CD4-positive, alpha-beta T cell treated with Interferon gamma for 1 hour (primary cell): ENCODE results near the gene ROPN1L.
"Not testable (repeated sequence)": the region's sequence is repeated elsewhere in the genome, so short reads cannot be mapped to it uniquely, and the experiment has no call there.

Experiments used
- DNase-seq: peaks from one replicate; pipeline ENCODE4 v3.0.0-alpha.2; 2020

Gene ROPN1L

GRCh38 chr5:10480237-10480985 is 38.7 kb downstream of the ROPN1L start:
- no peak for DNase-seq

GRCh38 chr5:10481241-10481935 is 39.7 kb downstream of the ROPN1L start:
- no peak for DNase-seq

GRCh38 chr5:10482791-10483530 is 41.3 kb downstream of the ROPN1L start:
- DNase-seq, result no peak

DNA sequence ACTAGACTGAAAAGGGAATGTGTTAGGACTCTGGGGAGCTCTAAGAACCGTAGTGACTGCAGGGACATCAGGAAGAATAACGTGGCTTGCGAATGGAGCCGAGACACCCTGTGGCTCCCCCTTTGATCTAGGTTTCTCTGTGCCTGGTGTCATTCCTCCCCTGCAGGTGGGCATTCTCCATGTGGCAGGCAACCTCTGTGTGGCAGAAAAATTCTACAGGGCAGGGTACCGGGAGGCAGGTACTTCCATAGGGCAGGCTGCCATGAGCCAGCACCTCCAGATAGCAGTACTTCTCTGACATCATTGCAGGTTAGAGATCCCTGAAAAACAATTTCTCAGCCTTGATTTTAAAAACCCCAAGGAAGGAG is 43.1 kb downstream of the ROPN1L start:
- DNase-seq, result no peak

- DNase-seq, result no peak
Measured at GRCh38 chr5:10485142-10485795, 43.6 kb downstream of the ROPN1L start.

GRCh38 chr5:10485897-10486296 is 44.2 kb downstream of the ROPN1L start:
- DNase-seq, result no peak

DNA sequence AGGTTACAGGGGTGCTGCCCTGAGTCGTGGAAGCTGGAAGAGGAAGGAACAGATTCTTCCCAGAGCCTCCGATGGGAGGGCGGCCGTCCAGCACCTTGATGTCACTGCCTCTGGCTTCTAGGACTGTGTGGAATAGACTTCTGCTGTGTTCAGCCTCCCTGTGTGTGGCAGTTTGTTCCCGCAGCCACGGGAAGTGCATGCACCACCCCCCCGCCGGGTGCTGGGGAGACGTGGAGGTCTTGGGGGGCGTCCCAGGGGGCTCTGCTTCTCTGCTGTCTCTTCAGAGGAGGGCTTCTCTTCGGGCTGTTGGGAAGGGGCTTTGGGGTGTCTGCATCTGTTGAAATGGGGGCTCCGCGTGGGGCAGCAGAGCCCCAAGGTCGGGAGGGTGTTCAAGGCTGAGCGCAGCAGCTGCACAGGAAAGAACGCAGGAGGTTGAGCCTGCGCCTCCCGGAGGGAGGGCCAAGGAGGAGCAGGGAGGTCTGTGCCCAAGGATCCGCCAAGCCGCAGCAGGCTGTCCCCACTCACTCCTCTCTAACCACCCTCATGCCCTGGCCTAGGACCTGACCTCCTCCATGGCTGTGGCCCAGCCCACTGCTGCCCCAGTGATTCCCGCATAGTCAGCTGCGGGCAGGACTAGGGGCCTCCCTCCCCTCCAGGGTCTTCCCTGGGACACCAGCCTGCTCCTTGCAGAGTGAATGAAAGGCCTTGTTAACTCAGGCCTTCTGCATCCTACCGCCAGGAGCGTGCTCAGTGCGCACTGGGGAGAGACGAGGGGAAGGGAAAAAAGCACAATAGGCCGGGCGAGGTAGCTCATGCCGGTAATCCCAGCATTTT is 45.0 kb downstream of the ROPN1L start:
- no peak for DNase-seq

GRCh38 chr5:10488144-10488543 is 46.5 kb downstream of the ROPN1L start:
- DNase-seq, result no peak

DNA sequence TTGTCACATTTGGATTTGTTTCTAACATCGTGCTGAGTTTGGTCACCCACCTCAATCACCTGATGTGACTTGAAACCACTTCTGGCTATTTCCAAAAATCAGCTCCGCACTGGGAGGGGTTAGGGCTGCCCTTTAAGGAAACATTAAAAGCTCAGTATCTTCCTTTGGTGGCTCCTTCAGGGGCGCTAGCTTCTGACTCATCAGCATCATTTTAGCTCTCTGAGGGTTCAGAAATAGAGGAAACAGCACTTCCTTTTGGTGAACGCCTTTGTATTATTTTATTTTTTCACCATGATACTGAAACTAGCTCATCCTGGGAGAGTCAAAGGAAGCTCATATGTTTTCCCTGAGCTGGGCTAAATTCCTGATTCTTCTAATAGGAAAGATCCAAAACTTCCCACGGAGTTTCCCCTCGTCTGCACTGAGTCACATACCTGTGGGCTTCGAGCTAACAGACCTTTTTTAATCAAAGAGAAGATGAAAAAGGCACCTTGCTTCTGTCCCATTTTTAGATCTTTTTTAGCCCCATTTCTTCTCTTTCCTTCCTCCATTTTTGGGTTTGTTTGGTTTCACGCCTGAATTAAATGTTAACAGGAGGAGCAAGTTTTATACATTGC is 48.2 kb downstream of the ROPN1L start:
- DNase-seq, result peak; percentile 26

- DNase-seq, result no peak
Measured at GRCh38 chr5:10490927-10491672, 49.4 kb downstream of the ROPN1L start.

DNA sequence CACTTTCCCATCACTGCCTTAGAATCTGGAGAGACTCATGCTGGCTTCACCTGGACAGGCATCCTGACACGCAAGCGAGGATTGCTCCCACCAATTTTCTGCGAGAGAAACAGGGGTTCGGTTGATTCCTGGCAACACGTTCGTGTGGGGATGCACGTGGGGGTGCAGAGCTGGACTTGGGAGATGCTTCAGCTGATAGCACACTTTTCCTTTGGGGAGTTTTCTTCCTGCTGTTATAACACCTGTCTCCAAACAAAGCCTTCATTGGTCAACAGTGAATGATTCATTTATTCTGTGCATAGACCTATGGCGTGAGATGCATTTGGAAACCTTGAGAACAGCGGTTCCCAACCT is 50.0 kb downstream of the ROPN1L start:
- no peak for DNase-seq

DNA sequence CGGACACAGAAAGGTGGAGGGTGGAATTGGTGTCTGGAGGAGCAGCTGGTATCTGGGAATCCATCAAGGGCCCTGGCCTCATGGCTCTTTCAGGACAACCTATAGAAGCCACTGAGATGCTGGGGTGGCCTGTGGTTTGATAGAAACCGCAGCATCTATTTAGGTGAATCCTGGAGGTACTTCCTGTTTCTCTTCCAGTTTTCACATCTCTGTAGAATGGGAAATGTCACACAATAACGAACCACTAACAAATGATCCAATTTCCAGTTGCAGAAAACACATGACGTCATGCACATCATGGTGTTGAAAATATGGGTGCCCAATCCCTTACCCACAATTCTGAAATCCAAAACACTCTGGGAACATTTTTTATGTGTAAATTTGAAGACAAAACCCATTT is 52.2 kb downstream of the ROPN1L start:
- DNase-seq, result no peak

- DNase-seq, result not testable (repeated sequence)
Measured at GRCh38 chr5:10494497-10494896, 52.8 kb downstream of the ROPN1L start.

DNA sequence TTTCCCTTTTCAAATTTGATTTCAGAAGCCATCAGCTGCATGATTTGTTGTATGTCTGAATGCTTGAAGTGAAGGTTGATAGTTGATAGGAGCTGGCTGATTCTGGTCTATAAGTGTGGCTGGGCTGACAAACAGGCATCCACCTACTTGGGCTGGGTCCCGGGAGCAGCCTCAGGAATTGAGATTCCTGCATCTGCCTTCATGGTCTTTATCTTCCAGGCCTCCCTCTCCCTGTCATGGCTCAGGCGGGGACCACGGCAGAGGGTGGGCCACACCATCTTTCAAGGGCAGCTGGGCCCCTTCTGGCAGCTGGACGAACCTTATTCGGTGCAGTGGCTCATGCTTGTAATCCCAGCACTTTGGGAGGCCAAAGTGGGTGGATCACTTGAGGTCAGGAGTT is 55.9 kb downstream of the ROPN1L start:
- DNase-seq, result no peak

DNA sequence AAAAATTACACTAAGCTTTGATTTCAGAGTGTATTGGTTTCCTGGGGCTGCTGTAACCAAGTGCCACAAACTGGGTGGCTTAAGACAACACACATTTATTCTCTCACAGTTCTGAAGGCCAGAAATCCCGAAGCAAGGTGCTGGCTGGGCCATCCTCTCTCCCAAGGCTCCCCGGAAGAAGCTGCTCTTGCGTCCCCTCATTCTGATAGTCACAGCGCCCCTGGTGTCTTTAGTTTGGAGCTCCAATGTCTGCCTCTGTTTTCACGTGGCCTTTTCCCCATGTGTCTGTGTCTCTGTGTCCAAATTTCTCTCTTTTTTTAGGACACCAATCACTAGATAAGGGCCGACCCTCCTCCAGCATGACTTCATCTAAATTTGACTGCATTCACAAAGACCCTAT is 56.7 kb downstream of the ROPN1L start:
- DNase-seq, result no peak

- DNase-seq, result no peak
Measured at GRCh38 chr5:10499066-10499465, 57.4 kb downstream of the ROPN1L start.

DNA sequence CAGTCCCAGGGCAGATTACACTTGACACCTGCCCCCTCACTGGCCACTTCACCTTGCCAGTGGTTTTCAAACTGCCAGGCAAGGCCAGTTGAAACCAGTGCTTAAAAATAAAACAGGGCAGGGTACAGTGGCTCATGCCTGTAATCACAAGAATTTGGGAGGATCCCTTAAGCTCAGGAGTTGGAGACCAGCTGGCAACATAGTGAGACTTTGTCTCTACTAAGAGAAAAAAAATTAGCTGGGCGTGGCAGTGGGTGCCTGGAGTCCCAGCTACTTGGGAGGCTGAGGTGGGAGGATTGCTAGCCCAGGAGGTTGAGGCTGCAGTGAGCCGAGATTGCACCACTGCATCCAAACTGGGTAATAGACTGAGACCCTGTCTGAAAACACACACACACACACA is 58.1 kb downstream of the ROPN1L start:
- DNase-seq, result no peak

DNA sequence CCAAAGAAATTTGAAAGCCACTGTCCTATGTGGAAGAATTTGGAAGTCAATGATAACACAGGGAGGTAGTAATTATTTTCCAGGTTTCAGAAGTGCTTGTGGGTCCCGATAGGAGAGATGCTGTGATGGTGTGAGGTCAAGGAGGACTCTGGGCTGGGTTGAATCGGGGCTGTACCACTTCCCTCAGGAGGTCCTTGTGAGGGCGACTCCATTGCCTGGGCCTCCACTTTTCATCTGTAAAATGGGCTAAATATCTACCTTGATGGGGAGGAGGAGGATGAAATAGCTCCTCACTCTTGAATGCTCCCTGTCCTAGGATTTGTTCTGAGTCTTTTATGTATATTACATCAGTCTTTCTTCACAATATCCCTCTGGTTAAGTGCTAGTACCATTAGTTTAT is 59.0 kb downstream of the ROPN1L start:
- DNase-seq, result no peak

DNA sequence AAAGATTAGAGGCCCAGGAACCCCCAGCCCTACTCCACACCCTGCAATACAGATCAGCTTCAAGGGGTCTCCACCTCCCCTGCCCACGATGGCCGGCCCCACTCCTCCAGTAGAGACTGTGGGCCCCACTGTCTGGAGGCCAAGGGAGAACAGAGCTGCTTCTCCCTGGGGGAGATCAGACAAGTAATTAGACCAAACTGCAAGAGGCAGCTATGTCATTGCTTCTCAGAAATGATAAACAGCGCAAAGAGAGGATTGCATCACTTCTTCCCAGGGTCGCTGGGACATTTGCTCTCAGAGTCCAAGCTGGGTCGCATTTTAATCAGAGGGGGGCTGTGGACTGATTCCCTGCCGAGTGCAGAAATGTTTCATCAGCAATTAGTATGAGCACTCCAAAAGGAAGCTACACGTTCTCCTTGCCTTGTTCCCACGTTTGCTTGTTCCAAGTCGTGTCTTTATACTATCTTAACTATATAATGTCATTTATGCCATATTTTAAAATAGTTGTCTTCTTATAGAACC is 59.9 kb downstream of the ROPN1L start:
- no peak for DNase-seq

DNA sequence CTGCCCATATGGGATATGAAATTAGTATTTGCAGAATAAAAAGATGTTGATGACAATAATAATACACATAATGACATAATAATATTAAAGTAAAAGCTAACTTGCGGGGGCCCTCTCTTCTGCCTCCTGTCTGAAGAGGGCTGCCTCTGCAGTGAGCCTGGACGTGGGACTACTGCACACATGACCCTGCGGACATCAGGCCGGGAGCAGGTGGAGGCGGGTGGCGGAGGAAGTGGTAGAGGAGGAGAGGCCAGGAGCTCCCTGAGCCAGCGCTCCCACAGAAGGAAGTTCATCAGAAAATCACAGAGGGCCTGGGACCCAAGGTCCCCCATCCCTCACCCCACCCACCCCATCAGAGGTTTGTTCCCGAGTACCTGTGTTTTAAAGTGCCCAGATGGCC is 60.5 kb downstream of the ROPN1L start:
- DNase-seq, result no peak

DNA sequence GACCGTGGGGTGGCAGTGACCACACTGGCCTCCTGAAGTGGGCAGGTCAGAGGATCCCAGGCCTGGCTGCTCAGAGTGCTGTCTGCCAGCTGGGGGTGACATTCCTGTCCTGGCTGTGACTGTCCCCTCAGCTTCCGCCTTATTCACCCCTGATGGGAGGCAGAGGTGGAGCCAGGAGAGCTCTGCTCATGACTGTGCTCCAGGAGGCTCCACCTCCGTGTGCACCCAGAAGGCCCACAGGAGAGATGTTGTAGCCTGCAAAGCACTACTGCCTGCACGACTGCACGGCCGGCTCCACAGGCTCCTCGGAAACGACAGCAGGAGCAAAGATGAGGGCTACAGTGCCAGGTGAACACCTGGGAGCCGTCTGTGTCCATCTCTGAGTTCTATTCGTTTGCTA is 60.9 kb downstream of the ROPN1L start:
- no peak for DNase-seq
